Measurements from ENCODE around the gene AMBP. TPM values are rescaled to one million over a fixed set of nuclear protein-coding genes. Genes with fewer than 3 reads are reported as not detected.

Gene AMBP
- total RNA-seq, 1 experiment from 2014 or later, result 0.20 TPM

DNA sequence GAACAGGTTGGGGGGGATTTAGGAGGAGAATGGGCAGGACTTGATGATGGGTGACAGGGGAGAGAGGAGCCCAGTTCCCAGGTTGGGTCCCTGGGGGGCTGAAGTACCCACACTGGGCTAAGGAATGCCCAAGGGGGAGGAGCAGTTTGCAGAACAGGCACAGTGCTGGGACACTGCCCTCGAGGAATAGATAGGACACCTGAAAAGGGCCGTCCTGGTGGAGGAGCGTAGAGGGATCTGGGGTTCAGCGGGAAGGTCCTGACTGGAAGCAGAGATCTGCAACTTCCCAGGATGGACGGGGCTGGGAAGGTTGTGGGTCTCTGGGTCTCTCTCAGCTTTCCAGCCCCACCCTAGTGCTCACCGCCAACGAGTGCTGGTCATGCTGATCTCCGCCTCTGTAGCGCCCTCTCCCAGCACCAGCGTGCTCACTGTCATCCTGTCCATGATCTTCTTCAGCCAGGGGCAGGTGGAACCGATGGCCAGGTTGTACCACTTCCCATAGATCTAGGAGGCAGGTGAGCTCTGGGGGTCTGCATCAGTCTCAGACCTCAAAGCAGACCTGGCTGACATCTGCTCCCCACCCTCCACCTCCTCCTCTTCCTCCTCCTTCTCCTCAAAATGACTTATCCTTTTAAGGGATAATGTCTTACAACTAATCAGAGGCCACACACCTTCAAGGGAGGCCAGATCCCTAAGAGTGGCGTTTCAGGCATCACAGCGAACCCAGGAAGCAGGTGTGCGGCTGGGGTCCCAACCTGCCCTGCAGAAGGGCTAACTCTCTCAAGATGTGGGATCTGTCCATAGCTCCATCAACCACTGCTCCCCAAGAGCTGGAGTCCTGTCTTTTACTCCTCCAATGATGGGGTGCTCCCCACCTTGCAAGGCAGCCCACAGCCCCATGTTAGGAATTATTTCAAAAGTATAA lies 1.6 kb downstream of the AMBP start:
- no peak overlapping the region for H3K4me2 ChIP-seq (ENCODE audit: insufficient read depth, insufficient read length, low read length)
- peaks cover 44% of the 10 kb centered on the region for H3K27me3 Mint-ChIP-seq (ENCODE audit: low read depth)
- H4K5ac ChIP-seq (ENCODE audit: insufficient read length, low read depth, low read length), result no peak overlapping the region
- H4K91ac ChIP-seq (ENCODE audit: insufficient read length, low read depth, low read length), result no peak overlapping the region
- no peak overlapping the region for H3K14ac ChIP-seq (ENCODE audit: insufficient read depth, low read length)
- no peaks in the 10 kb centered on the region for H3K79me1 ChIP-seq (ENCODE audit: insufficient read depth, low read depth, low read length, poor library complexity, severe bottlenecking)
- no peak overlapping the region for H3K27ac ChIP-seq (ENCODE audit: insufficient read length, low read depth, low read length)
- no peaks in the 10 kb centered on the region for H3K4me1 ChIP-seq (ENCODE audit: insufficient read depth, low read length)
- TF ChIP-seq, protein P1, sequence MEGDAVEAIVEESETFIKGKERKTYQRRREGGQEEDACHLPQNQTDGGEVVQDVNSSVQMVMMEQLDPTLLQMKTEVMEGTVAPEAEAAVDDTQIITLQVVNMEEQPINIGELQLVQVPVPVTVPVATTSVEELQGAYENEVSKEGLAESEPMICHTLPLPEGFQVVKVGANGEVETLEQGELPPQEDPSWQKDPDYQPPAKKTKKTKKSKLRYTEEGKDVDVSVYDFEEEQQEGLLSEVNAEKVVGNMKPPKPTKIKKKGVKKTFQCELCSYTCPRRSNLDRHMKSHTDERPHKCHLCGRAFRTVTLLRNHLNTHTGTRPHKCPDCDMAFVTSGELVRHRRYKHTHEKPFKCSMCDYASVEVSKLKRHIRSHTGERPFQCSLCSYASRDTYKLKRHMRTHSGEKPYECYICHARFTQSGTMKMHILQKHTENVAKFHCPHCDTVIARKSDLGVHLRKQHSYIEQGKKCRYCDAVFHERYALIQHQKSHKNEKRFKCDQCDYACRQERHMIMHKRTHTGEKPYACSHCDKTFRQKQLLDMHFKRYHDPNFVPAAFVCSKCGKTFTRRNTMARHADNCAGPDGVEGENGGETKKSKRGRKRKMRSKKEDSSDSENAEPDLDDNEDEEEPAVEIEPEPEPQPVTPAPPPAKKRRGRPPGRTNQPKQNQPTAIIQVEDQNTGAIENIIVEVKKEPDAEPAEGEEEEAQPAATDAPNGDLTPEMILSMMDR (conservative IDR thresholded peaks at IDR 0.05), result no peak; the same call in 2 of the 3 replicates
- no peak overlapping the region for H3K56ac ChIP-seq (ENCODE audit: insufficient read length, low read depth, low read length)
- H3K27me3 ChIP-seq (ENCODE audit: insufficient read depth, low read length), result no peaks in the 10 kb centered on the region
- H2BK120ac ChIP-seq (ENCODE audit: low read depth, low read length, poor library complexity, severe bottlenecking), result no peak overlapping the region
- peak; percentile 69 for DNase-seq
- H3K4ac ChIP-seq (ENCODE audit: low read depth, low read length), result no peak overlapping the region
- no CpG with 5 or more reads among the region's 14 CpGs for WGBS (ENCODE audit: extremely low coverage, insufficient read length, low lambda C conversion rate)
- H3K4me1 Mint-ChIP-seq, result peaks cover 6 to 7% of the 10 kb centered on the region in 2 experiments; a peak in 3 of 4 replicates
- H4K20me1 ChIP-seq (ENCODE audit: control insufficient read depth, insufficient read depth, insufficient read length), result no peaks in the 10 kb centered on the region
- no peaks in the 10 kb centered on the region for H3K9me3 ChIP-seq (ENCODE audit: control insufficient read depth, low read depth, low read length)
- H3K23me2 ChIP-seq (ENCODE audit: insufficient read length, low read depth, low read length, poor library complexity, severe bottlenecking), result no peaks in the 10 kb centered on the region
- no peak overlapping the region for H2AK5ac ChIP-seq (ENCODE audit: insufficient read length, low read length)
- peak overlapping the region in 1 of 3 experiments; percentile 49; a peak in 1 of 7 replicates for H3K27ac Mint-ChIP-seq
- H2BK15ac ChIP-seq (ENCODE audit: low read depth, low read length), result no peak overlapping the region
- H3K79me2 ChIP-seq (ENCODE audit: insufficient read depth, low read length), result no peaks in the 10 kb centered on the region
- H2BK20ac ChIP-seq (ENCODE audit: low read depth, low read length, poor library complexity, severe bottlenecking), result no peak overlapping the region
- H3K9ac ChIP-seq (ENCODE audit: extremely low read depth, insufficient read length, low read length), result no peak overlapping the region
- H3T11ph ChIP-seq (ENCODE audit: low read length), result no peak overlapping the region
- no peak overlapping the region for H3K23ac ChIP-seq (ENCODE audit: insufficient read length, low read depth, low read length)
- no peaks in the 10 kb centered on the region for H3K36me3 Mint-ChIP-seq (ENCODE audit: insufficient read depth in 1 of 3, low read depth in 3 of 3)
- no peak overlapping the region for H3K4me3 Mint-ChIP-seq
- no peak overlapping the region for H2BK5ac ChIP-seq (ENCODE audit: insufficient read length, low read length)
- H2BK12ac ChIP-seq (ENCODE audit: insufficient read length, low read depth, low read length), result no peak overlapping the region
- no peak overlapping the region for H3K18ac ChIP-seq (ENCODE audit: insufficient read length, low read depth, low read length)
- H4K8ac ChIP-seq (replicated peaks; ENCODE audit: insufficient read length, low read depth, low read length), result no peak overlapping the region
- no peaks in the 10 kb centered on the region for H3K9me3 Mint-ChIP-seq
- no peak overlapping the region for H2AFZ ChIP-seq (ENCODE audit: low read length)
